Endodermal cell (in vitro differentiated cells): ENCODE measurements around the gene RAP1GAP2. TPM values are rescaled to one million over a fixed set of nuclear protein-coding genes. Genes with fewer than 3 reads are reported as not detected.

Experiments used
- DNase-seq: peaks from one replicate; pipeline ENCODE4 v3.0.0-alpha.2; 2017
- H3K27ac ChIP-seq: 2 replicates; pipeline ENCODE4 v1.5.1; 2013; ENCODE audit warnings: mild to moderate bottlenecking, low read depth, low read length, moderate library complexity
- H3K27me3 ChIP-seq: 2 replicates; pipeline ENCODE4 v1.6.1; 2013; ENCODE audit warnings: mild to moderate bottlenecking, low read length, moderate library complexity; ENCODE audit not compliant: insufficient read depth, control insufficient read depth, poor library complexity, severe bottlenecking
- H3K36me3 ChIP-seq: 2 replicates; pipeline ENCODE4 v1.7.0; 2013; ENCODE audit warnings: mild to moderate bottlenecking, low read length, moderate library complexity; ENCODE audit not compliant: control insufficient read depth, insufficient read depth
- H3K4me1 ChIP-seq: one replicate; pipeline ENCODE4 v1.7.0; 2013; ENCODE audit warnings: low read length; ENCODE audit not compliant: control insufficient read depth, insufficient read depth
- H3K4me3 ChIP-seq: 2 replicates; pipeline ENCODE4 v1.5.1; 2013; ENCODE audit warnings: mild to moderate bottlenecking, low read length, moderate library complexity
- H3K9ac ChIP-seq: 2 replicates; pipeline ENCODE4 v1.6.1; 2013; ENCODE audit warnings: mild to moderate bottlenecking, low read length, moderate library complexity; ENCODE audit not compliant: poor library complexity, severe bottlenecking; ENCODE audit errors: extremely low read depth
- H3K9me3 ChIP-seq: 2 replicates; pipeline ENCODE4 v1.6.1; 2013; ENCODE audit warnings: mild to moderate bottlenecking, low read length, moderate library complexity; ENCODE audit not compliant: control insufficient read depth
- H3K27ac Mint-ChIP-seq: 2 replicates; pipeline ENCODE4 v1.8.0; 2020; ENCODE audit warnings: mixed read lengths
- H3K27me3 Mint-ChIP-seq: 2 replicates; pipeline ENCODE4 v1.8.0; 2021; ENCODE audit warnings: mild to moderate bottlenecking, mixed read lengths; ENCODE audit not compliant: insufficient read depth
- H3K36me3 Mint-ChIP-seq: 2 replicates; pipeline ENCODE4 v1.8.0; 2020; ENCODE audit warnings: low read depth, mixed read lengths
- H3K4me1 Mint-ChIP-seq: 2 replicates; pipeline ENCODE4 v1.8.0; 2020; ENCODE audit warnings: mixed read lengths
- H3K4me3 Mint-ChIP-seq: 2 replicates; pipeline ENCODE4 v1.8.0; 2020; ENCODE audit warnings: mild to moderate bottlenecking, moderate library complexity, mixed read lengths
- H3K9me3 Mint-ChIP-seq: 2 replicates; pipeline ENCODE4 v1.8.0; 2020; ENCODE audit warnings: mild to moderate bottlenecking, mixed read lengths
- CTCF ChIP-seq: fragments of 200-600 bp; sonication (generic); conservative IDR thresholded peaks from 2 replicates; pipeline ENCODE4 v1.5.0; 2021; ENCODE audit warnings: antibody characterized with exemption, mild to moderate bottlenecking
- WGBS, 2 experiments: methylation state at CpG; one replicate each; pipeline versions ENCODE4 v1.1.5 to v1.1.7; 2013; ENCODE audit warnings: missing lambda C conversion rate in 2 of 2, mixed read lengths in 1 of 2; ENCODE audit not compliant: insufficient coverage in 1 of 2, insufficient read length in 1 of 2; 5-methylcytosine and 5-hydroxymethylcytosine counted together
- total RNA-seq, 2 donors: library from RNA; stranded (reverse); fragmentation: NEBNext Ultra II Directional in 1 of 2; extraction: Animal tissue kit (Norgen Biotek cat#: 25700) in 1 of 2; gene quantifications; 2 replicates in 1 of 2; 3 replicates in 1 of 2; pipeline ENCODE4 v1.2.1, GENCODE V29; 2021

The RAP1GAP2 gene
- total RNA-seq, 2 donors from 2014 or later, result 18.0 to 44.3 TPM

- Histone ChIP-seq H3K4me1 (no peaks in the 10 kb centered on the region), H3K27ac (no peak overlapping the region), H3K36me3 (no peaks in the 10 kb centered on the region), H3K9me3 (no peaks in the 10 kb centered on the region), H3K9ac (no peak overlapping the region), H3K27me3 (no peaks in the 10 kb centered on the region), H3K4me3 (no peak overlapping the region)
- Mint-ChIP-seq H3K4me1 (peaks cover 11% of the 10 kb centered on the region), H3K36me3 (peaks cover 3% of the 10 kb centered on the region), H3K27ac (no peak overlapping the region), H3K4me3 (no peak overlapping the region), H3K9me3 (no peaks in the 10 kb centered on the region), H3K27me3 (no peaks in the 10 kb centered on the region)
- TF ChIP-seq CTCF, result no peak
- WGBS, 2 experiments, result 90 to 94% methylated on average over 6 to 8 of the region's 8 CpGs
- DNase-seq, result no peak
Measured at GRCh38 chr17:2802574-2802973, 6.3 kb downstream of the RAP1GAP2 start.

- Histone ChIP-seq H3K9me3 (no peaks in the 10 kb centered on the region), H3K36me3 (no peaks in the 10 kb centered on the region), H3K27ac (no peak overlapping the region), H3K4me3 (no peak overlapping the region), H3K9ac (no peak overlapping the region), H3K27me3 (no peaks in the 10 kb centered on the region), H3K4me1 (no peaks in the 10 kb centered on the region)
- no peak overlapping the region for H3K27ac Mint-ChIP-seq
- no peak for DNase-seq
- WGBS, 2 experiments, result 91 to 93% methylated on average over 12 to 14 of the region's 14 CpGs
- no peak for TF ChIP-seq CTCF
- no peaks in the 10 kb centered on the region for H3K9me3 Mint-ChIP-seq
- H3K4me3 Mint-ChIP-seq, result no peak overlapping the region
- no peaks in the 10 kb centered on the region for H3K27me3 Mint-ChIP-seq
- H3K36me3 Mint-ChIP-seq, result peaks cover 3% of the 10 kb centered on the region
- H3K4me1 Mint-ChIP-seq, result peaks cover 11% of the 10 kb centered on the region
Measured at GRCh38 chr17:2803386-2803785, 7.1 kb downstream of the RAP1GAP2 start.

GRCh38 chr17:2803971-2804370, 7.7 kb downstream of the RAP1GAP2 start:
- Mint-ChIP-seq H3K4me1 (peaks cover 9% of the 10 kb centered on the region), H3K27me3 (no peaks in the 10 kb centered on the region), H3K9me3 (no peaks in the 10 kb centered on the region), H3K36me3 (peaks cover 3% of the 10 kb centered on the region), H3K4me3 (no peak overlapping the region), H3K27ac (no peak overlapping the region)
- no peak overlapping the region for H3K4me3 ChIP-seq
- no peaks in the 10 kb centered on the region for H3K4me1 ChIP-seq
- no peaks in the 10 kb centered on the region for H3K9me3 ChIP-seq
- 74 to 100% methylated on average over 1 to 4 of the region's 4 CpGs for WGBS, 2 experiments
- no peak for DNase-seq
- no peaks in the 10 kb centered on the region for H3K36me3 ChIP-seq
- no peak overlapping the region for H3K27ac ChIP-seq
- no peaks in the 10 kb centered on the region for H3K27me3 ChIP-seq
- H3K9ac ChIP-seq, result no peak overlapping the region
- TF ChIP-seq CTCF, result no peak
